Measurements from ENCODE around the gene CREB3.

- no peak for TF ChIP-seq CTCF (IDR thresholded peaks at IDR 0.05; ENCODE audit: poor library complexity, severe bottlenecking)
- TF ChIP-seq MXI1 (conservative IDR thresholded peaks at IDR 0.05; ENCODE audit: poor library complexity, severe bottlenecking): no peak
- no peak for TF ChIP-seq RAD21 (conservative IDR thresholded peaks at IDR 0.05)
- no peak for TF ChIP-seq EZH2 (IDR thresholded peaks at IDR 0.05; ENCODE audit: borderline replicate concordance, insufficient read depth, low read length, poor library complexity, severe bottlenecking)
- no peak for TF ChIP-seq POLR2AphosphoS5 (IDR thresholded peaks at IDR 0.05)
Measured at GRCh38 chr9:35727676-35728040, 4.8 kb upstream of the CREB3 start.

All from neural cell (in vitro differentiated cells).